Esophagus muscularis mucosa (tissue), 3 donors: Measurements from ENCODE around the gene NADSYN1.

Source experiments
- CTCF ChIP-seq, 3 experiments: fragments of 200-600 bp in 2 of 3; fragments of 450-650 bp in 1 of 3; sonication (generic) in 2 of 3; IDR thresholded peaks; one replicate each; pipeline ENCODE4 v1.5.1; 2017 to 2019; ENCODE audit warnings: antibody characterized with exemption in 3 of 3, mild to moderate bottlenecking in 2 of 3, moderate library complexity in 1 of 3
- POLR2A ChIP-seq: fragments of 450-650 bp; IDR thresholded peaks from one replicate; pipeline ENCODE4 v1.6.1; 2017; ENCODE audit warnings: antibody characterized with exemption, moderate library complexity, mild to moderate bottlenecking, low read depth

GRCh38 chr11:71539017-71539416, 86.0 kb downstream of the NADSYN1 start:
- TF ChIP-seq CTCF (IDR thresholded peaks at IDR 0.05) = no peak
- no peak for TF ChIP-seq POLR2A
